Amniotic epithelial cell (primary cell): ENCODE measurements around the gene TMEM158.

Experiments
- DNase-seq: peaks from one replicate; pipeline ENCODE4 v3.0.0-alpha.2; 2010; ENCODE audit warnings: low read depth

Gene TMEM158

DNA sequence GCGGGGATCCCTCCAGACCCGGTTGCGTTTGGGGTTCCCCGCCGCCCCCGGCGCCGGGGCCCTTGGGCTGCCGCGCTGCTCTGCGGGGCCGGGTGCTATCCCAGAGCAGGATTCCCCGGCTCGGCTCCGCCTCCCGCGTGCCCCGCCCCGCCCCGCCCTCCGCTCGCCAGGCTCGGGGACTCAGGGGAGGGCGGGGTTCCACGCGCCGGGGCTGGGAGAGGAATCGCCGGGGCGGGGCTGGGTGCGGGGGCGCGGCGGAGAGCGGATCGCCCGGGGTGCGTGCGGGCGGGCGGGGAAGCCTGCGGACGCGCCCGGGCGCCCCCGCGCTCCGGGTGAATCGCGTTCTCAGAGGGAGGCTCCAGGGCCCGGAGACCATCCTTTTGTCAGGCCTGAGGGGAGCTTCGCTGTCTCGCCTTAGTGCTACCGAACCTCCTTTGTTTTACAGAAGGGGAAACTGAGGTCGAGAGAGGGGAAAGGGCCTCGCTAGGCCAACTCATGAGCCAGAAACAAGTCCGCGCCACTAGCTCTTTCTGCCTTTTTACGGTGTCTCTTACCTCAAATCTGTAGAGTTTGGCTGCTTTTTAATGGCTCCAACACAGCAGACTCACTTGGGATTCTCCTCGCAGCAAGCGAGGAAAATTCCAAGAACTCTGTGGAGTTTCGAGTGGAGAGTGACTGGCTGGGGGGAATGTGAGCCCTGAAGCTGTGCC is at the start of gene TMEM158:
TMEM158 (minus strand) TSS at position 82 of the 710 bp plus-strand sequence. CDS start 260 bp downstream, outside the sequence.
- peak; percentile 48 for DNase-seq

DNA sequence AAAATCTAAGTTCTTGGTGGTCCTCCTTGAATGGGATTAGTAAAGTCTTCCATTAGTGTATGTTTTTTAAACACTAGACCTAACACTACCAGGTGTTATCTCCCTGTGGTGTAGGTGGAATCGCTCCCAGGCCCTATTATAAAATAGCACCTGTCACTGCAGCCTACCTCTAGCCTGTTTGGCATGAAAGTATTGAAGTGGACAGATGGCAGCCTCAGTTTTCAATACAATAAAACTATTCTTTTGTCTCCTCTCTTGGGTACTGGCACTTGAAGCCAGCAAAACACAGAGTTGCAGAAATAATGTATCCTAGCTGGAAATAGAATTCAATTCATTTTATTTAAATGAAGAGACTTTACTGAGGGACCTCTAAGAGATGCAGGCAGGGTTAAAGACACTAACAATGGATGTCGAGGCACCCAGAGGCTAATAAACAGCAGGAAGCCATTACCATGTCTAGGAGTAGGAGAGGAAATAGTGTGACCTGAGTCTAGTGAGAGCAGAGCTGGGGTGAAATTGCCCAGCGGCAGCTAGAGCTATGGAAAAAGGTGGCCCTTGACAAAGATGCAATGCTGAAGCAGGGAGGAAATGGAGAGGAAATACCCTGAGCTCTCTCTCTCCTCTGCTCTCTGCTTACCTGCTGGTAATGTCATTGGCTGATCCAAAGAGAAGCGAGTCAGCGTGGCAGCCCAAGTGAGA is 49.1 kb upstream of the TMEM158 start:
- DNase-seq: no peak

DNA sequence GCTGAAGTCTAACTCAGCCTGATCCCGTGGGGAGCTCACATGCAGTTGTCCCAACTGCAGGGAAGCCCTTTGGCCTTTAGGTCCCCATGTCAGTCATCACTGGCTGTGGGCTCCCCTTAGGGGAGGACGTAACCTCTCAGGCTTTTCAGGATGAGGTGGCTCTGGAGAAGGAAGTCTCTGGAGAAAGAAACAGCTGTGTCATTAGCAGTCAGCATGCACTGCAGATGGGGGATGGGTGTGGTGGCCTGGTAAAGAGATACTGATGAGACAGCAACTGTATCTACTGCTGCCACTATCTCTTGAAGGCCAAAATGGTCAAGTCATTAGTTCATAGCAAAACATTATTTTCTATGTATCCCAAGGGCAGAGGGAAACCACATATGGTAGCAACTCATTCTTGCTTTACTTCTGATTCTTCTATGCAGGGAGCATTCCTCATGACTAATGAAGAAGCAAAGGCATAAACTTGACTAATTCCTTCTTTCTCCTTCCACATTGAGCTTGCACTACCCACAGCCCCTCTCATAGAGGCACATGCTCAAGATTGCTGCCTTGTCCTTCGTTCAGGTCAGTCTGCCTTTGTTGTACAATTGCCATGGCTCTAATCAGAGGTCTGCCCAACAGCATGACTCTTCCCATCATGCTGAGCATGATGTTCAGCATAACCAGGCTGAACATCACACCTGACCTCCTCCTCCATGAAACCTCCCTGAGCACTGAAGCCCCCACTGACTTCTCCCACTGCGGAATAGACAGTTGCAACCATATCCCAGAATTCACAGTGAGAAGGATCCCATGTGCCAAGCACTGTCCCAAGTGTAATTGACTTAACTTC is 47.8 kb upstream of the TMEM158 start:
- peak; percentile 11 for DNase-seq

DNA sequence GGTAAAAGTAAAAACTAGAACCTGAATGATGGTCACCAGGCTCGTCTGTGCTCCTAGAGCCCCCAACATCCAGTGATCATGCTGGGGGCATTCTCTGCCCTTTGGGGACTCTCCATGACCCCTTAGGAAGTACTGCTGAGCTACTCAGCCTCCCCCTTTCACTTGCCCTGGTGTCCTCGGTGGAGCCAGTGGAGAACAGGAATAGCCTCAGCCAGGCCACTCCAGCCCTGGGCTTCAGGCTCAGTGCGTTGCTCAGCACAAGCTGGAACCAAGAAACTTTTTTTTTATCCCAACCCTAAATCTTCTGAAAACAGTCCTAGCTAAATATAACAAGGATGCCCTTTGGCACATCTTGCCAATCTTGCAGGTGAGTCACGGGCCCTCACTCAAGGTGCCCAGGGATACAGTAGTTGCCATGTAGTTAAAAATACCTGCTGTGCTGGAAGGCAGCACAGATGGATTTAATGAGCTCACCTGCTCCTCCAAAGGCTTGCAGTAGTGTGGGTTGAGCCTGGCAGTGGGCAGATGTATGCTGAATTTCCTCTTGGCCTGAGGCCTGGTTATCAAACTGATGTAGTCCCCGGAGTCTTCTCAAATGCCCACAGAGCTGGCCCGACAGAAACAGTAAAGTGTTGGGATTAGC is 46.9 kb upstream of the TMEM158 start:
- no peak for DNase-seq

DNA sequence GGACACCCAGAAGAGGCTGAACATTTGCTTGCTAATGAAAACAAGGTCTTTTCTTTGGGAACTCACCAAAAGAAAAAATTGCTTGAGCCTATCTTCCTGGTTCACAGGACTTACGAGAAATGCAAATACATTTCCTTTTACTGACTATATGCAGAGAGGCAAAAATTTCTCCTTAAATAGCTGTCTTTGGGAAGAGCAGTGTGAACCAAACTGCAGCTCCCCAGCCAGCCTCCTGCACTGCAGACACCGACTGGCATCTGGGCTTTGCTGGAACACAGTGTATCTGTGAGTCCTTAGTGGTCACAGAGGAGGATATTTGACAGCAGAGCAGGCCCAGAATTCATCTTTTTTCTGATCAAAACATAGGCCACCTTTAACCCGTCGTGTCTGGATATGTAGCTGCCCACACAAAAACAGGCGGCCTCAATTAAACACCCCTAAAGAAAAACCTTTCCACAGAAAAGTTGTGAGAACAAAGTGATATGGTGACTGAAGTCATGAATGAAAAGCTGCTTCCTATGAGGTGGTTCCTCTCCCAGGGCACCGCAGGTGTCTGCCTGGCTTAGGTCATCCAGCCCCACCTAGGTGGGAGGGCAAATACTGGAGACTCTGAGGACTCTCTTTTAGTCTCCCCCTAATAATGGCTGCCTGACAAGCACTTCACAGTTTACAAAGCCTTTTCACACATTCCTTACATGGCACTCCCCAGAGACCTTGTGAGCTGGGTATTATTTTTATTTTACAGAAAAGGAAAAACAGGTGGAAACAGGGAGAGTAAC is 46.1 kb upstream of the TMEM158 start:
- DNase-seq: no peak

DNA sequence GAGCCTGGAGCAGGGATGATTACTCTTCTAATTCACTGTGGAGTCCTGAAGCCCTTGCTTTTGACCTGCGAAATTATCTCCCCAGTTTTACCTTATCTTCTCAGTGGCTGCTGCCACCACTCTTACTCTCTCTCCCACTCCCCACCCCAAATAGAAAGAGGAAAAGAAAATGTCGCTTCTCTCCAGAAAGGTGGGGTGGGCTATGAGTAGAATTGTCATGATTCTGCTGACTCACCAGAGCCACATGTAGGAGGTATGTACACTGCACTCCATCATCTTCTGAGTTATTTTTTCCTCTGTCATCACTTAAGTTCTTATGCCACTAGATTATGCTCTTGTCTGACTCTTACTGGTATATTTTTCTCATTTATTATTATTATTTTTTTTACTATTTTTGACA is 43.9 kb upstream of the TMEM158 start:
- DNase-seq: peak; percentile 36

DNA sequence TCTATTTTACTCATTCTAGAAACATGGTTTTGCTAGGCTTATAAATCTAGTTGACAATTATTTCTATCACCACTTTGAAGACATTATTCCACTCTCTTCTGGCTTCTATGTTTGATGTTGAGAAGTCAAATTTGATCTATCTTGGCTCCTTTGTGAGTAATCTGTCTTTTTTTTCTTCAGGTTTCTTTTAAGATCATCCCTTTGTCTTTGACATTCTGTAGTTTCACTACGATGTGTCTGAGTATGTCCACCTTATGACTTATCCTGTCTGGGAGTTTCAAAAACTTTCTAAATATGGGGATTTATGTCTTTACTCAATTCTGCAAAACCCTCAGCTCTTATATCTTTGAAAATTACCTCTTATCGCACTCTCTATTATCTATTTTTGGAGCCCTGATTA is 41.0 kb upstream of the TMEM158 start:
- no peak for DNase-seq

DNA sequence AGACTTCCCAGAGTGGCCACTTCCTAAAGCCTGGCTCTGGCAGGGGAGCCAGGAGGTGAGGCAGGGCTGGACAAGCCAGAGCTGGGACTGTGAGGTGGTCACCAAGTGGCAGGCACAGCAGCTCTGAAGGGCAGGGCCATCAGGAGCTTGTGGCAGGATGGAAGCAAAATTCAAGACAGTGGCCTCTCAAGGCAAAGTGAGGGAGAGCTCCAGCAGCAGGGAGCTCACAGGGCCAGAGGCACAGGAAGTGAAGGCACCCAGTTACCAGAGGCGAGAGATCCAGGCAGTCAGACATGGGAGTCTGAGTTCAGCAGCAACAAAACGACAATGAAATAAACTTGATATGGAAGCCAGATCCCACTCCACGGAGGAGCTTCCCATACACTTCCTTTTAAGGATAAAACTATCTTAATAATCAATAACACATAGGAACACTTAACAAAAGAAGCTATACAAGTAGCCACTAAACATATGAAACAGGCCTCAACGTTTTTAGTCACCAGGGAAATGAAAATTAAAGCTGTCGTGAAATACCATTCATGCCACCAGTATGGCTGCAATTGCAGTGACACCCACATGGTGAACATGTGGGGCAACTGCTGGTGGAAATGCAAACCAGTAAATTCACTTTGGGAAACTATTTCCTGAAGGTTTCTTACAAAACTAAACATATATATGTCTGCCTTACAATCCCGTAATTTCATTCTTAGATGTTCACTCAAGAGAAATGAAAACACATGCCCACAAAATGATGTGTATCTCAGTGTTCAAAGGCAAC is 35.4 kb upstream of the TMEM158 start:
- DNase-seq: no peak

DNA sequence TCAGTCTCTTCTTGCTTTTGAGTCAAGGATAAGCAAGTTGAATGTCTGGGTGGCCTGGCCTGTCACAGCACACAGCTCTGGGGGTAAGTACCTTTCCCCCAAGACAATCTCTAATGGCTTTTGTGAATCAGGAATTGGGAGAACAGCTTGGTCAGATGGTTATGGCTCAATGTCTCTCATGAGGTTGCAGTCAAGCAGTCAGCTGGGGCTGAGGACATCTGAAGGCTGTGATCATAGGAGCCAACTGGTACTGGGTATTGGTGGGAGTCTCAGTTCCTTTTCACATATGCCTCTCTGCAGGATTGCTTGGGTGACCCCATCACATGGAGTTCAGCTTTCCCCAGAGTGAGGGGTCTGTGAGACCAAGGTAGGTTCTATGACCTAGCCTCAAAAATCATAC is 33.0 kb upstream of the TMEM158 start:
- no peak for DNase-seq

DNA sequence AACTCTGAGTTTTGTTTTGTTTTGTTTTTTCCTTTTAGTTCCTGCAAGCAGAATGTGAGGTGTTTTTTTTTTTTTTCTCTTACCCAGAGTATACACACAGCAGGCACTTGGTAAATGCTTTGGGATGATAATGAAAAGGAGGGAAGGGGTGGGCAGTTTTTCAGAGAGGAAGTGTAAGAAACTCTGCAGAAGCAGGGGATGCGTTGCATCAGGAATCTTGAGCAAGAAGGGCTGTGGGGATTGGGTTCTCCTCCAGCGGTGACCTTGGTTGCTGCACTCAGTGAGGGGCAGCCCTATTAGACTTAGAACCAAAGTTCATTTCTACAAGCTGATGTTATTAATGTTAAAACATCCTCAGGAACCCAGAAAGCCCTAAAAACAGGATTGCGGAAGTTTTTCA is 32.2 kb upstream of the TMEM158 start:
- no peak for DNase-seq

DNA sequence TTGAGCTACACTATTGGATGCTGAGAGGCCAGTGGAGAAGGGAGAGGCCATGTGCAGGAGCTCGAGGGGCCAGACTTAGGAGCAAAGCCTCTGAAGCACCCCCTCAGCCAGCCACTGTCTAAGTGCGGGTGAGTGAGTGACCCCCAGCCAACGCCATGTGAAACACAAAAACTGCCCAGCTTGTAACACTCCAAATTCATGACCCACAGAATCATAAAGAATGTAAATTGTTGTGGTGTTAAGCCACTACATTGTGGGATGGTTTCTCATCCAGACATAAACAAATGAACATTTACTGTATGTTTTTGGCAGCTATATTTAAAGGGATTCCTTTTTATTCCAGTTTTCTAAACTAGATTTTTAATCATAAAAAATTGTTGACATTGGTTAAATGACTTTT is 27.2 kb upstream of the TMEM158 start:
- DNase-seq: no peak

DNA sequence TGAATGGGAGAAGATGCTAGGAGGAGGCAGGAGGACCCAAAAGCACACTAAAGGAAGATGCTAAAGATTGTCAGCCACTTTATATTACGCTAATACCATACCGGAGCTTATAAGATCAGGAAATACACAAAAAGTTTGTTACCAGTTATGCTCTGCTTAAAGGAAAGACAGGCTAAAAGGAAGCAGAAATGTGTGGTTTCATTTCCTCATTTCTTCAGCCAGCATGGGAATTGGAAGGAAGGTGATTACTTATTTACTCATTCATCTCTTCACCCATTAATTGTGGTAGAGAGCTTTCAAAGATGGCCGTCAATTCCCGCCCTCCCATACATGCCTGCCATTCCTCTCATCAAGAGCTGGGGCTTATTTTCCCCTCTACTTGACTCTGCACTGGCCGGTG is 26.7 kb upstream of the TMEM158 start:
- DNase-seq: no peak

DNA sequence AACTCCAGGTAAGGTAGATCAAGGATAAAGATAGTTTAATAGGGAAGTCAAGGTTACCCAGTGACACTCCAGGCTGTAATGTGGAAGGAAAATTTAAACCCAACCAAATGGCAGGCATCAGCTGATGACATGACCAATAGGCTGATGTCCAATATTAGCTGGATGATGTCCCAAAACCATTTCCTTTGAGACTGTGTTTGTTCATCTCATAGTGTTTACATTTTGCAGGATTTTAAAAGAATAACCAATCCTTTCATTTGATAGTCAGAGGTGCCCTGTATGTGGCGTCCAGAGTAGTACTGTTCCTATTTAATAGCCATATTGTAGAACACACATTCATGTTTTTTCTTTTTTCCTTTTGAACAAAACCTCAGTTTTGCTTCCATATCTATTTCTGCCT is 23.3 kb upstream of the TMEM158 start:
- no peak for DNase-seq

DNA sequence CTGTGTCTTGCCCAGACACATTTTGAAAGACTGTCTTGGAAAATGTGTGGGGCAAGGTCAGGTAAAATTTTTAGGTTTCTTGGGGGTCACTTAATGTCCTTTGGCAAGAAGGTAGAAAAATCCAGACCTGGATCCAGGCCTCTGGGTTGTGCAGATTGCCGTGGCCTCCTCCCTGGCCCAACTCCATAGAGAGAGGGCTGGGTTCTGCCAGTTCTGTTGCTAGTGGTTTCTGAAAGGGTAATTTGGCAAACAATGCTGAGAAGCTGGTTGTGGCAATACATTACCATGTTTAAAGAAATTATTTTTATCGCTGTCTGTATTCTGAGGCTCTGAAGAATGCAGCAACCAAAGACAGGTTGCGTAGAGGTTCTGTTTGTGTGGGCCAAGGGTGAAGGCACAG is 20.2 kb upstream of the TMEM158 start:
- no peak for DNase-seq

DNA sequence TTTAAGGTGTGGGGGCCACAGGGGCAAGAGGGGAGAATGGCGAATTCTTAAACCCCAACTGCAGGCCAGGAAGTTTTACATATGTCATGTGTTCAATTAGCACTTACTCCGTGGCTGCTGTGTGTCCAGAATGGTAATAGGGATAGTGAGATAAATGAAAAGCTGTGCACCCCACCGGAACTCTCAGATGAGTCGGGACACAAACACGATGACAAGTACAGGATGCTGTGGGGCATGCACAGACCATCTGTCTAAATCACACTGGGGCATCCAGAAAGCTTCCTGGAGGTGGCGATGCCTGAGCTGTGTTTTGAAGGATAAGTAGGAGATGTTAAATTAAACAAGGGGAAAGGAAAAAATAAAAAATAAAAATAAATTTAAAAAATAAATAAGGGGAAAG is 18.3 kb upstream of the TMEM158 start:
- no peak for DNase-seq

DNA sequence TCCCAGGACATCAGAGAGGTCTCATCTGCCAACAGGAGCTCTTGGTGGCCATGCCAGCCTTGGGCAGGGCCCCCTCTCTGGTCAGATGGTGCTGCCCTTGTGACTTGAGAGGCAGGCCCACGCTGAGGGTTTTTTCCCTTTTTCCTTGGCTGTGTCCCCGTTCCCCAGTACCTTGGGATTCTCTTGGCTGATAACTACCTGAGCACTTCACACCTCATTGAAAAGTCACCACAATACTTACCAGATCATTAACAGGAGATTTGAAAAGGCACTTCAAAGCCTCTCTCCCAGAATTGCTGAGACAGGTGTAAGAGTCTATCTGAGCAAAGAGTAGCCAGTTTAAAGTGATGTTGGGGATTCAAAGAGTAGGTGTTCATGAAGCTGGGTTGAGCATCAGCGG is 15.1 kb upstream of the TMEM158 start:
- DNase-seq: no peak

DNA sequence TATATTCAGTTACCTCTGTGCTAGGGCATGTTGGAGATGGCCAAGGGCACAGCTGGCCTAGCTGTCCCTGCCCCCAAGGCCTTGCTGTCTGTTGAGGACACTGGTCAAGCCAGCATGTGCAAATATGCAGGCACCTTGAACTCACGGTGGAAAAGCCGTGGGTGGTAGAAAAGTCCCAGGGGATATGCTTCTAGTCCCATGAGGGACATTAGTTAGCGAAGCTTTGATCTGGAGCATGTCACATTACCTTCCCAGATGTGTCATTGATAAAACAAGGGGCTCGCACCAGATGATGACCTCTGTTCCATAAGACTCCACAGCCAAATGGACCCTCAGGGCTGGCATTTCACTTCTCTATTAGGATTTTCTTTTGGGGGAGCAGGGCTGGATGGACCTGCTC is 14.2 kb upstream of the TMEM158 start:
- no peak for DNase-seq

DNA sequence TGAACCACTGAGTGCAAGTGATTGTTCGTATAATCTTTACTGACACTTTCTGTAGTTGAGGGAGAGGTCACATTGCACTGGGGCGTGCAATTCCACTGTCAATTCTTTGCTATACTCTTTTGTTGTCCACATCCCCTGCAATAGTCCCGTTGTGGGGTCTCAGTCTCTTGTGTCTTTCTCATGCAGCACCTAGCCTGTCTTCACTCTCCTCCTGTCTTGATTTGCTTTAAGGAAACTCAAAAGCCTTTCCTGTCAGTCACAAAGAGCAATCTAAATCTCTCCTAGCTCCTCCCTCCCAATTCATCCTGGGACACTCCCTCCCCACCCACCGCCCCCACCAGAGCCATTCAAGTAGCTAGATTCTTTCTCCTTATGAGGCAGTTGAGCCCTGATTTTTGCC is 13.2 kb upstream of the TMEM158 start:
- DNase-seq: no peak

DNA sequence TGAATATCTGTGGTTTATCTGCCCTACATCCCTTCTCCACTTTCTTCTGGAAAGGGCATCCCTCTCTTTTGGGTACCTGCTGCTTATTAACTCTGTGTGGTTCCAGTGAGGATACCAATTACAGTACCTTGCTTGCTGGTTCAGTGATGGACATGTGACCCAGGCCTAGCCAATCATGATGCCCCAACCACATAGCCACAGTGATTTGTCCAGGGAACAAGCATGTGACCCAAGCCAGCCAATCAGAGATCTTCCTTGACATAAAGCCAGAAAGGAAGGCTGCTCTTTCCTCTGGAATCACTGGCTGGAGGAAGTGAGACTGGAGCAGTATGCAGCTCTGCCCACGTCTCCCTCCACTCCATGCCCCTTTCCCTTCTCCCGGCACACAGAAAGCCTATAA is 10.9 kb upstream of the TMEM158 start:
- DNase-seq: no peak

DNA sequence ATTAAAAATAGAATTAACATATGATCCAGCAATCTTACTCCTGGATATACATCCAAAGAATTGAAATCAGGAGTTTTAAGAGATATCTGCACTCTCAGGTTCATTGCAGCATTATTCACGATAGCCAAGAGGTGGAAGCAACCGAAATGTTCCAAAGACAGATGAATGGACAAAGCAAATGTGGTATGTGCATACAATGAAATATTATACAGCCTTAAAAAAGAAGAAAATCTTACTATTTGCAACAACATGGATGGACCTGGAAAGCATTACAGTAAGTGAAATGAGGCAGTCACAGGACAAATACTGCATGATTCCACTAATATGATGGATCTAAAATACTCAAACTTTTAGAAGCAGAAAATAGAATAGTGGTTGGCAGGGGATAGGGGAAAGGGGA is 9.3 kb upstream of the TMEM158 start:
- DNase-seq: no peak

DNA sequence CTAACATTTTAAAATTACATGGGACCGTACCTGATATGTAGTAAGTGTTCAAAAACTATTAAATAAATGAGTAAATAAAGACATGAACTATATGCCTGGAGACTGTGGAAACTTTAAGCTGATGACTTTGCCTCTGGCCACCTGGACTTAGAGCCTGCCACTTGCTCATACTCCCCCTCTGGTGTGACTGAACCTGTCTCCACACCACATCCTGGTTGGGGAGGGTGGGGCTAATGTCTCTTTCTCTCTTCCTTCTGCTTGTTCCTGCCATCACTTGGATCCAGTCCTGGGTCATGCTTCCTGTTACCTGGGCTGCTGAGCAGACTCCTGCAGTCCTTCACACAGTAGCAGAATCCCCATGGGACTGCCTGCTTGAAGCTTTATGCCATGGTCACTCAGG is 8.2 kb upstream of the TMEM158 start:
- no peak for DNase-seq
